ENCODE results near the gene SGPL1.

- TF ChIP-seq POLR2A (IDR thresholded peaks at IDR 0.05; ENCODE audit: low read depth) (no peak), CTCF (IDR thresholded peaks at IDR 0.05) (no peak), POLR2AphosphoS5 (IDR thresholded peaks at IDR 0.05) (no peak)
Measured at GRCh38 chr10:70917226-70917625, 101.5 kb downstream of the SGPL1 start.

Measured in esophagus muscularis mucosa (tissue), 3 donors.